HepG2 (cell line): ENCODE data around the gene GYS1. TPM values are rescaled to one million over a fixed set of nuclear protein-coding genes. Genes with fewer than 3 reads are reported as not detected.

Experiments
- ADNP ChIP-seq: sonication (generic); formaldehyde crosslinking; IDR thresholded peaks from 2 replicates; pipeline ENCODE4 v1.4.0; 2020; ENCODE audit warnings: missing genetic modification reagents
- CAMTA2 ChIP-seq: sonication (generic); formaldehyde crosslinking; IDR thresholded peaks from 2 replicates; pipeline ENCODE4 v1.4.0; 2020; ENCODE audit warnings: mild to moderate bottlenecking, missing genetic modification reagents, borderline replicate concordance
- KDM5B ChIP-seq: sonication (generic); formaldehyde crosslinking; IDR thresholded peaks from 2 replicates; pipeline ENCODE4 v1.4.0; 2020; ENCODE audit warnings: missing genetic modification reagents, mild to moderate bottlenecking, borderline replicate concordance
- NFATC3 ChIP-seq: sonication (generic); formaldehyde crosslinking; IDR thresholded peaks from 2 replicates; pipeline ENCODE4 v1.5.1; 2020; ENCODE audit warnings: mild to moderate bottlenecking, missing genetic modification reagents
- PHB2 ChIP-seq: fragments of 450-650 bp; IDR thresholded peaks from 2 replicates; pipeline ENCODE4 v1.6.1; 2018; ENCODE audit not compliant: partially characterized antibody
- SCMH1 ChIP-seq: sonication (generic); formaldehyde crosslinking; IDR thresholded peaks from 2 replicates; pipeline ENCODE4 v1.9.0; 2021; ENCODE audit warnings: missing genetic modification reagents, mild to moderate bottlenecking, borderline replicate concordance
- THAP8 ChIP-seq: sonication (generic); formaldehyde crosslinking; IDR thresholded peaks from 2 replicates; pipeline ENCODE4 v1.5.1; 2020; ENCODE audit warnings: missing genetic modification reagents, mild to moderate bottlenecking, borderline replicate concordance
- THAP9 ChIP-seq: sonication (generic); formaldehyde crosslinking; IDR thresholded peaks from 2 replicates; pipeline ENCODE4; 2020; ENCODE audit warnings: missing genetic modification reagents, mild to moderate bottlenecking, borderline replicate concordance
- TMF1 ChIP-seq: sonication (generic); formaldehyde crosslinking; IDR thresholded peaks from 2 replicates; pipeline ENCODE4 v1.8.1; 2022; ENCODE audit warnings: low read depth, missing genetic modification reagents
- ZBTB1 ChIP-seq: sonication (generic); formaldehyde crosslinking; IDR thresholded peaks from 2 replicates; pipeline ENCODE4 v1.4.0; 2020; ENCODE audit warnings: missing genetic modification reagents, borderline replicate concordance
- ZBTB10 ChIP-seq: sonication (generic); formaldehyde crosslinking; IDR thresholded peaks from 2 replicates; pipeline ENCODE4 v1.4.0; 2020; ENCODE audit warnings: missing genetic modification reagents, borderline replicate concordance
- ZBTB21 ChIP-seq: sonication (generic); formaldehyde crosslinking; IDR thresholded peaks from 2 replicates; pipeline ENCODE4 v1.4.0; 2020; ENCODE audit warnings: missing genetic modification reagents
- ZBTB38 ChIP-seq: sonication (generic); formaldehyde crosslinking; IDR thresholded peaks from 2 replicates; pipeline ENCODE4 v1.5.1; 2020; ENCODE audit warnings: mild to moderate bottlenecking, missing genetic modification reagents
- ZNF230 ChIP-seq: sonication (generic); formaldehyde crosslinking; IDR thresholded peaks from 2 replicates; pipeline ENCODE4 v1.4.0; 2020; ENCODE audit warnings: mild to moderate bottlenecking, missing genetic modification reagents
- ZNF543 ChIP-seq: sonication (generic); formaldehyde crosslinking; IDR thresholded peaks from 2 replicates; pipeline ENCODE4 v1.4.0; 2020; ENCODE audit warnings: mild to moderate bottlenecking, missing genetic modification reagents
- ZNF720 ChIP-seq: sonication (generic); formaldehyde crosslinking; IDR thresholded peaks from 2 replicates; pipeline ENCODE4 v1.4.0; 2020; ENCODE audit warnings: missing genetic modification reagents
- ZNF766 ChIP-seq: sonication (generic); formaldehyde crosslinking; IDR thresholded peaks from 2 replicates; pipeline ENCODE4 v1.5.0; 2020; ENCODE audit warnings: missing genetic modification reagents, borderline replicate concordance
- ZNF800 ChIP-seq: sonication (generic); formaldehyde crosslinking; IDR thresholded peaks from 2 replicates; pipeline ENCODE4 v1.4.0; 2020; ENCODE audit warnings: missing genetic modification reagents
- polyA plus RNA-seq, 8 experiments: library from polyadenylated mRNA; depleted of rRNA in 3 of 8; stranded (reverse) in 7 of 8; unstranded in 1 of 8; fragments of >200 nt; fragmentation: Illumina TruSeq in 4 of 8; extraction: Trizol in 4 of 8; gene quantifications; 2 replicates each; pipeline versions ENCODE4 v1.2.1 to v1.2.3, GENCODE V29; 2011 to 2016; ENCODE audit warnings: low read depth in 4 of 8, missing spikeins in 1 of 8, mixed read lengths in 1 of 8; ENCODE audit not compliant: insufficient read depth in 1 of 8
- total RNA-seq, 5 experiments: library from RNA; depleted of rRNA; stranded (reverse); fragments of >200 nt; fragmentation: Illumina TruSeq; extraction: Trizol; gene quantifications; 2 replicates each; pipeline ENCODE4 v1.2.3, GENCODE V29; 2016; ENCODE audit warnings: low read depth in 1 of 5
- TF ChIP-seq, protein P1 (sequence below): IDR thresholded peaks from 2 replicates; pipeline ENCODE4 v1.6.1; 2016; ENCODE audit warnings: control low read depth

Gene GYS1
- total and polyA plus RNA-seq, 2 of the 13 experiments (the other 11 are each of a cell fraction or from before 2014, with no cell fraction given), result 18.4 to 42.1 TPM

GRCh38 chr19:48965040-48965805, 27.9 kb downstream of the GYS1 start, which contains the start of gene FTL (continued):
- TF ChIP-seq, protein P1, sequence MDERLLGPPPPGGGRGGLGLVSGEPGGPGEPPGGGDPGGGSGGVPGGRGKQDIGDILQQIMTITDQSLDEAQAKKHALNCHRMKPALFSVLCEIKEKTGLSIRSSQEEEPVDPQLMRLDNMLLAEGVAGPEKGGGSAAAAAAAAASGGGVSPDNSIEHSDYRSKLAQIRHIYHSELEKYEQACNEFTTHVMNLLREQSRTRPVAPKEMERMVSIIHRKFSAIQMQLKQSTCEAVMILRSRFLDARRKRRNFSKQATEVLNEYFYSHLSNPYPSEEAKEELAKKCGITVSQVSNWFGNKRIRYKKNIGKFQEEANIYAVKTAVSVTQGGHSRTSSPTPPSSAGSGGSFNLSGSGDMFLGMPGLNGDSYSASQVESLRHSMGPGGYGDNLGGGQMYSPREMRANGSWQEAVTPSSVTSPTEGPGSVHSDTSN (CRISPR knock-in tag), result no peak
- TF ChIP-seq KDM5B (peak; percentile 76), CAMTA2 (CRISPR knock-in tag) (no peak), ZBTB1 (CRISPR knock-in tag) (no peak), ZBTB10 (CRISPR knock-in tag) (peak; percentile 67; the same call in 1 of the 2 replicates), ZBTB38 (CRISPR knock-in tag) (peak; percentile 67), THAP8 (CRISPR knock-in tag) (peak; percentile 60; the same call in 1 of the 2 replicates), ZNF543 (0 out of 2 replicates have a peak, but pooled peaks have one; percentile 18), SCMH1 (CRISPR knock-in tag) (no peak), TMF1 (CRISPR knock-in tag) (peak; percentile 91; the same call in 1 of the 2 replicates), PHB2 (no peak), THAP9 (CRISPR knock-in tag) (no peak; the same call in 1 of the 2 replicates), ZBTB21 (no peak; the same call in 1 of the 2 replicates), ZNF800 (CRISPR knock-in tag) (peak; percentile 79; the same call in 1 of the 2 replicates), ADNP (CRISPR knock-in tag) (0 out of 2 replicates have a peak, but pooled peaks have one; percentile 52), ZNF720 (peak; percentile 94; the same call in 1 of the 2 replicates), ZNF230 (CRISPR knock-in tag) (peak; percentile 33; the same call in 1 of the 2 replicates), ZNF766 (CRISPR knock-in tag) (peak; percentile 79), NFATC3 (peak; percentile 36; the same call in 1 of the 2 replicates)
